ENCODE data around the gene FKBP2.

The FKBP2 gene

GRCh38 chr11:64284962-64285884, 44.3 kb downstream of the FKBP2 start, which contains the start of gene GPR137:
Gene GPR137 (plus strand): TSS chr11:64285848. CDS start chr11:64286525, 677 bp downstream.
- DNase-seq (ENCODE audit: low read depth in 2 of 2), result peak; percentile 75 to 83

DNA sequence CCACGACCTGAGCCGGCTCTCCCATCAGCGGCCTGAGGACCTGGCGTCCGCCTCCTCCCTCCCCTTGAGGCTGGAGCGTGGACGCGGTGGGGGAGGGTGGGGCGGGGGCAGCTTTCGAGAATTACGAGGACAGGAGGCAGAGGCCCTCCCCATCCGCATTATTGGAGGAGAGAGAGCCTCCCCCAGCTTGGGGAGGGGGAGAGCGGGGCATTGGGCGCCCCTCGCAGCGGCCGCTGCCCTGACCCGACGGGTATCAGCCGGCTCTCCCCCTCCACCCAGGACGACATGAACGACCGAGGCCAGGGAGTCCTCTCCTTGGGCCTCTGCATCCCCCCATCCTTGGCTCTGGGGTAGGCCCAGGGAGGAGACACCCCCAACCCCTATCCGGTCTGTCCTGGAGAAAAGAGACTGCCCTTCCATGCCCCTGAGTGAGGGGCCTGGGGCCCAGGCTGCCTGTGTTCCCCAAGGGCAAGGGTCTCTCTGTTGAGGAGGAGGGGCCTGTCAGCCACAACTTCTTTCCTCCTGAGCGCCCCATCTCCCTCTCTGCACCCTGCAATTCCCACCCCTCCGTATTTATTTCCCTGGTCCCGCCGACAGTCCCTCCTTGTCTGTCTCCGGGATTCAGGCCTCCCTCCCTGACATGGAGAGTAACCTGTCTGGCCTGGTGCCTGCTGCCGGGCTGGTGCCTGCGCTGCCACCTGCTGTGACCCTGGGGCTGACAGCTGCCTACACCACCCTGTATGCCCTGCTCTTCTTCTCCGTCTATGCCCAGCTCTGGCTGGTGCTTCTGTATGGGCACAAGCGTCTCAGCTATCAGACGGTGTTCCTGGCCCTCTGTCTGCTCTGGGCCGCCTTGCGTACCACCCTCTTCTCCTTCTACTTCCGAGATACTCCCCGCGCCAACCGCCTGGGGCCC, 45.2 kb downstream of the FKBP2 start:
- no peak for DNase-seq (ENCODE audit: low read depth in 2 of 2)

DNA sequence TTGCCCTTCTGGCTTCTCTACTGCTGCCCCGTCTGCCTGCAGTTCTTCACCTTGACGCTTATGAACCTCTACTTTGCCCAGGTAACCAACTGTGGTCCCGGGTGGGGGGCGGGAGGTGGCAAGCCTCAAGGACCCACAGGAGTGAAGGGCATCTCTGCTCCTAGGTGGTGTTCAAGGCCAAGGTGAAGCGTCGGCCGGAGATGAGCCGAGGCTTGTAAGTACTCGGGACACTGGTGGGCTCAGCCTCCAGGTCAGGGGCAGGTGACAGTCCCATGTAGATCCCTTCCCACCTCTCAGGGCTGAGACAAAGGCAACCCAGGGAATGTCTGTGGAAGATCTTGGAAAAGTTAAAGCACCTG, 45.9 kb downstream of the FKBP2 start:
- DNase-seq (ENCODE audit: low read depth in 2 of 2), result no peak

DNA sequence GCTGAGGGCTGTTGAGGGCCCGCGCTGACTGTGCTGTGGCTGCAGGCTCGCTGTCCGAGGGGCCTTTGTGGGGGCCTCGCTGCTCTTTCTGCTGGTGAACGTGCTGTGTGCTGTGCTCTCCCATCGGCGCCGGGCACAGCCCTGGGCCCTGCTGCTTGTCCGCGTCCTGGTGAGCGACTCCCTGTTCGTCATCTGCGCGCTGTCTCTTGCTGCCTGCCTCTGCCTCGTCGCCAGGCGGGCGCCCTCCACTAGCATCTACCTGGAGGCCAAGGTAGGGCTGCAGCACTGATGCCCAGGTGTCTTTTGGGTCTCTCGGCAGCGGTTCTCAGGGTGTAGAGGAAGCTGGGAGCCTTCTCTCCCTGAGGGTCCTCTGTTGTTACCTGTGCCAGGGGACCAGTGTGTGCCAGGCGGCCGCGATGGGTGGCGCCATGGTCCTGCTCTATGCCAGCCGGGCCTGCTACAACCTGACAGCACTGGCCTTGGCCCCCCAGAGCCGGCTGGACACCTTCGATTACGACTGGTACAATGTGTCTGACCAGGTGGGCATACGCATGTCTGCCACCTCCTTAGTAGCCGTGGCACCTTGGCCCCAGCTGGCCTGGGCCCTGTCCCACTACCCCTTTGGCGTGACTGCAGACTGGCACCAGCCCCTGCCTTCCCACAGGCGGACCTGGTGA, 46.9 kb downstream of the FKBP2 start:
- DNase-seq (ENCODE audit: low read depth in 2 of 2), result no peak

- DNase-seq (ENCODE audit: low read depth in 2 of 2), result no peak
Observed at GRCh38 chr11:64288353-64288750, 47.5 kb downstream of the FKBP2 start.

- no peak for DNase-seq (ENCODE audit: low read depth in 2 of 2)
Observed at GRCh38 chr11:64289002-64289564, 48.2 kb downstream of the FKBP2 start.

GRCh38 chr11:64290352-64291261, 49.7 kb downstream of the FKBP2 start:
- no peak for DNase-seq (ENCODE audit: low read depth in 2 of 2)

- DNase-seq (ENCODE audit: low read depth in 2 of 2), result no peak
Observed at GRCh38 chr11:64291262-64291751, 50.4 kb downstream of the FKBP2 start, which contains the start of gene KCNK4. Gene KCNK4 (plus strand): TSS chr11:64291302. CDS start chr11:64293019, 1,717 bp downstream.

DNA sequence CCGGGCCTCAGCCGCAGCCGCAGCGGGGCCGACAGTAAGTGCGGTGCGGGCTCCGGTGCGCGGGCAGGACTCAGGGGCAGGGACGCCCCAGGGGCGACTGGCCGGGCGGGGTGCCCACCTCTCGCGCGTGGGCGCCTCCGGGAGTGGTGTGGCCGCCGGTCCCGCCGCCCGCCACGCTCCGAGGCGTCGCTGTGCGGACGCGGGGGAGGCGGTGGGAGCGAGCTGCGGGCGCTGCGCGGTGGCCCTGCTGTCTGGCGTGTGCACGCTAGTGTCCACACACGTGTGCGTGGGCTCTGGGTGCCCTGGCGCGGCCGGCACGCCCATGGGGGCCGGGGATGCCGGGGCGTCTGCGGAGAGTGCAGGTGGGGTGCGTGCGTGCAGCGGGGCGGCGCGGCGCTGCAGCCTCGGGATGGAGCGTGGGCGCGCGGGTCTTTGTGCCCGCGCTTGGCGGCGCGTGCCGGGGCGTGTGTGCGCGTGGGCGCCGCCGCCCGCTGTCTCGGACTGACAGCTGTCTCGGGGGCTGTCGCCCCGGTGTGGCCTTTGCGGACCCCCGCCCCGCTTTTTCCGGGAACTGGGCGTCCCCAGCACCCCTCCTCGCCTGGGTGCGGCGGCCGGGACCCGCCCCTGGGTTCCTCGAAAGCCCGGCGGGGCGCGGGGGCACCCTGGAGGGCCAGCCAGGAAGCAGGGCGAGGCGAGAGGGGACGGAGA, 51.0 kb downstream of the FKBP2 start:
- no peak for DNase-seq (ENCODE audit: low read depth in 2 of 2)

DNA sequence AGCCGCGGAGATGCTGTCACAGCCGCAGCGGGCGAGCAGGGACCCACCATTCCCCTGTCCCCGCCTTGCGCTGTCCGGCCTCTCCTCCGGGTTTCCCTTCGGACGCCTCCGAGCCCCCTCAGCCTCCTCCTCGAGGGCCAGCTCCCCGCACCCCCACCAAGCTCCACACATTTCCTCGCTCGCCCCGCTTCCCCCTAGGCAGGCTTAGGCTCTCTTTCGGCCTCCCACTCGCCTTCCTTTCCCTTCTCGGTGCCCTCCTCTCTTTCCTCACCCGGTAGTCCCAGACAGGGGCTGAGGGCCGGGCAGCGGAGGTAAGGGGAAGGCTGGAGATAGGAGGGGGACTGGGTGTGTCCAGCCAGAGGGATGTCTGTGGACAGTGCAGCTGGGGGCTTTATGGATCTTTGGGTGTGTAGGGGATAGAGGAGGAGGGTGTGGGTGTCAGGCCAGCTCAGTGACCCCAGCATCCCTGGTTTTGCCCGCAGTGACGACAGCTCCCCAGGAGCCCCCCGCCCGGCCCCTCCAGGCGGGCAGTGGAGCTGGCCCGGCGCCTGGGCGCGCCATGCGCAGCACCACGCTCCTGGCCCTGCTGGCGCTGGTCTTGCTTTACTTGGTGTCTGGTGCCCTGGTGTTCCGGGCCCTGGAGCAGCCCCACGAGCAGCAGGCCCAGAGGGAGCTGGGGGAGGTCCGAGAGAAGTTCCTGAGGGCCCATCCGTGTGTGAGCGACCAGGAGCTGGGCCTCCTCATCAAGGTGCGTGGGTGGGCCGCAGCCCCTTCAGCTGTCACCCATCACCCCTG, 51.8 kb downstream of the FKBP2 start:
- DNase-seq (ENCODE audit: low read depth in 2 of 2), result no peak
